CD4-positive, alpha-beta T cell (primary cell): ENCODE data around the gene LCK. TPM values are rescaled to one million over a fixed set of nuclear protein-coding genes. Genes with fewer than 3 reads are reported as not detected.
"Not testable (repeated sequence)": the region's sequence is repeated elsewhere in the genome, so short reads cannot be mapped to it uniquely, and the experiment has no call there.

Source experiments
- ATAC-seq: fragments of 200-7000 bp; cut with Tn5 transposase; one replicate; pipeline ENCODE4 v1.10.0; 2022; ENCODE audit warnings: mild to moderate bottlenecking; ENCODE audit not compliant: poor library complexity
- CTCF ChIA-PET: fragments of 350-600 bp; sonication (Branson Sonifier 250); formaldehyde crosslinking; loops from one replicate; lab custom pipeline; 2021; ENCODE audit warnings: antibody characterized with exemption, inconsistent platforms; lab: Charles Lee
- POLR2A ChIA-PET: fragments of 350-600 bp; sonication (Branson Sonifier 250); formaldehyde crosslinking; loops from one replicate; lab custom pipeline; 2021; ENCODE audit warnings: antibody characterized with exemption, inconsistent platforms; lab: Charles Lee
- DNase-seq, 14 experiments: peaks; one replicate each; pipeline ENCODE4 v3.0.0-alpha.2; 2013 to 2020; ENCODE audit warnings: mixed read lengths in 2 of 14
- H3K27ac ChIP-seq, 2 donors: one replicate each; pipeline versions ENCODE4 v1.5.1 to v1.7.0; 2013; ENCODE audit warnings: low read length in 2 of 2, low read depth in 1 of 2, mild to moderate bottlenecking in 1 of 2
- H3K27me3 ChIP-seq, 2 experiments: 1 replicate in 1 of 2; 2 replicates in 1 of 2; pipeline versions ENCODE4 v1.6.1 to v1.7.0; 2013; ENCODE audit warnings: low read length in 2 of 2, control low read depth in 1 of 2, mild to moderate bottlenecking in 1 of 2, moderate library complexity in 1 of 2; ENCODE audit not compliant: insufficient read depth in 2 of 2, control insufficient read depth in 1 of 2
- H3K36me3 ChIP-seq: one replicate; pipeline ENCODE4 v1.6.1; 2013; ENCODE audit warnings: low read length, control low read depth; ENCODE audit not compliant: insufficient read depth
- H3K4me1 ChIP-seq: one replicate; pipeline ENCODE4 v1.6.1; 2013; ENCODE audit warnings: low read length, control low read depth; ENCODE audit not compliant: insufficient read depth
- H3K4me3 ChIP-seq: one replicate; pipeline ENCODE4 v1.5.1; 2013; ENCODE audit warnings: mild to moderate bottlenecking, low read length, moderate library complexity
- H3K9me3 ChIP-seq, 2 experiments: 1 replicate in 1 of 2; 2 replicates in 1 of 2; pipeline versions ENCODE4 v1.6.1 to v1.7.0; 2013; ENCODE audit warnings: low read length in 2 of 2, mild to moderate bottlenecking in 2 of 2, control low read depth in 1 of 2, moderate library complexity in 1 of 2; ENCODE audit not compliant: control insufficient read depth in 1 of 2, insufficient read depth in 1 of 2
- H3K27ac Mint-ChIP-seq: one replicate; pipeline ENCODE4 v1.8.0; 2020; ENCODE audit warnings: mixed read lengths
- H3K27me3 Mint-ChIP-seq: one replicate; pipeline ENCODE4 v1.8.0; 2021; ENCODE audit warnings: mixed read lengths
- H3K36me3 Mint-ChIP-seq: one replicate; pipeline ENCODE4 v1.8.0; 2021; ENCODE audit warnings: low read depth, mixed read lengths
- H3K4me1 Mint-ChIP-seq: one replicate; pipeline ENCODE4 v1.8.0; 2021; ENCODE audit warnings: low read depth, mixed read lengths
- H3K4me3 Mint-ChIP-seq: one replicate; pipeline ENCODE4 v1.8.0; 2020; ENCODE audit warnings: mild to moderate bottlenecking, mixed read lengths
- H3K9me3 Mint-ChIP-seq: one replicate; pipeline ENCODE4 v1.8.0; 2020; ENCODE audit warnings: mixed read lengths
- CTCF ChIP-seq: fragments of 200-600 bp; IDR thresholded peaks from one replicate; pipeline ENCODE4 v1.8.0; 2022; ENCODE audit warnings: antibody characterized with exemption, mild to moderate bottlenecking
- intact Hi-C, 2 experiments: fragments of 100-400 bp; cut with DNase I in 1 of 2; cut with micrococcal nuclease in 1 of 2; formaldehyde crosslinking; loops; one replicate each; pipeline versions ENCODE4 v1.15.1 to v1.9.0; 2023 to 2025; cut with DNase I, micrococcal nuclease
- total RNA-seq, 174 experiments: library from RNA in 2 of 174; stranded (reverse) in 2 of 174; gene quantifications; one replicate each; pipeline ENCODE4 v1.2.3 and lab custom pipeline; 2021 to 2026

The LCK gene
- total RNA-seq, 2 experiments from 2014 or later: 187 to 188 TPM

DNA sequence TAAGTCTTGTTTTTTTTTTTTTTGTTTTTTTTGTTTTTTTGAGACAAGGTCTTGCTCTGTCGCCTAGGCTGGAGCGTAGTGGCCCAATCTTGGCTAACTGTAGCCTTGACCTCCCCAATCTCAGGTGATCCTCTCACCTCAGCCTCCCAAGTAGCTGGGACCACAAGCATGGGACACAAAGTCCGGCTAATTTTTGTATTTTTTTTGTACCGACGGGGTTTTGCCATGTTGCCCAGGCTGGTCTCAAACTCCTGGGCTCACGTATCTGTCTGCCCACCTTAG lies 6.1 kb downstream of the LCK start:
- Histone ChIP-seq H3K27ac (peak overlapping the region; percentile 18 to 94), H3K27me3 (no peaks in the 10 kb centered on the region), H3K36me3 (peaks cover 34% of the 10 kb centered on the region), H3K4me3 (peak overlapping the region; percentile 71), H3K4me1 (peaks cover 86% of the 10 kb centered on the region), H3K9me3 (no peaks in the 10 kb centered on the region)
- ATAC-seq (no peak), DNase-seq (no peak)
- H3K36me3 Mint-ChIP-seq: peaks cover 60% of the 10 kb centered on the region
- TF ChIP-seq CTCF: no peak
- CTCF ChIA-PET: interaction anchor here (1.5 to 7.5 kb wide), 4 partner anchors 8 to 41 kb away, joined by 3 to 40 read pairs (median 14); no protein-coding TSS in a partner anchor
- peak overlapping the region; percentile 99 for H3K27ac Mint-ChIP-seq
- no peaks in the 10 kb centered on the region for H3K27me3 Mint-ChIP-seq
- H3K9me3 Mint-ChIP-seq: no peaks in the 10 kb centered on the region
- intact Hi-C loops: no loop called here
- peaks cover 54% of the 10 kb centered on the region for H3K4me1 Mint-ChIP-seq
- peak overlapping the region; percentile 92 for H3K4me3 Mint-ChIP-seq
- POLR2A ChIA-PET: interaction anchor here (3.0 to 21.2 kb wide), 6 partner anchors 5 to 79 kb away, joined by 10 to 543 read pairs (median 96); partner anchors contain the start of genes FAM167B, HDAC1, LCK and MARCKSL1

DNA sequence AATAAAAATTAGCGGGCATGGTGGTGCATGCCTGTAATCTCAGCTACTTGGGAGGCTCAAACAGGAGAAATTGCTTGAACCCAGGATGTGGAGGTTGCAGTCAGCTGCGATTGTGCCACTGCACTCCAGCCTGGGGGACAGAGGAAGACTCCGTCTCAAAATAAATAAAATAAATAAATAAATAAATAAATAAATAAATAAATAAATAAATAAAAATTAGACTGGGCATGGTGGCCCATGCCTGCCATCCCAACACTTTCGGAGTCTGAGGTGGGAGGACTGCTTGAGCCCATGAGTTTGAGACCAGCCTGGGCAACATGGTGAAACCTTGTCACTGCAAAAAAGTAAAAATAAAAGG lies 12.2 kb downstream of the LCK start:
- H3K27ac ChIP-seq: peak overlapping the region; percentile 40 to 69
- peaks cover 42% of the 10 kb centered on the region for H3K36me3 Mint-ChIP-seq
- not testable (repeated sequence) for H3K4me3 ChIP-seq

GRCh38 chr1:32263744-32264143 lies 12.7 kb downstream of the LCK start:
- H3K4me1 Mint-ChIP-seq: peaks cover 51% of the 10 kb centered on the region
- H3K4me3 ChIP-seq: peak overlapping the region; percentile 24

More for the DNA sequence above, 12.2 kb downstream of the LCK start:
- Mint-ChIP-seq H3K4me1 (peaks cover 51% of the 10 kb centered on the region), H3K27ac (peak overlapping the region; percentile 88)
- not testable (repeated sequence) for H3K9me3 Mint-ChIP-seq, H3K9me3 ChIP-seq, ATAC-seq, H3K27me3 ChIP-seq, H3K4me3 Mint-ChIP-seq, DNase-seq, H3K27me3 Mint-ChIP-seq
- peaks cover 52% of the 10 kb centered on the region for H3K36me3 ChIP-seq
- intact Hi-C loops: loop anchor here (1.0 to 5.0 kb wide), 2 partner anchors 13 to 69 kb away; no protein-coding TSS in a partner anchor
- H3K4me1 ChIP-seq: peaks cover 96% of the 10 kb centered on the region
- CTCF ChIA-PET: interaction anchor here (1.8 to 7.5 kb wide), 2 partner anchors 14 to 23 kb away, joined by 8 to 40 read pairs; no protein-coding TSS in a partner anchor
- POLR2A ChIA-PET: interaction anchor here (0.9 to 20.9 kb wide), 5 partner anchors 11 to 73 kb away, joined by 3 to 543 read pairs (median 4); partner anchors contain the start of genes FAM167B, LCK and MARCKSL1

More at GRCh38 chr1:32263744-32264143, 12.7 kb downstream of the LCK start:
- H3K27me3 Mint-ChIP-seq: no peaks in the 10 kb centered on the region
- DNase-seq: peak in 4 of 14 experiments; percentile 41 to 52 (median 48)
- ChIA-PET POLR2A (interaction anchor here (0.9 to 20.9 kb wide), 4 partner anchors 10 to 33 kb away, joined by 3 to 543 read pairs (median 4); partner anchors contain the start of genes FAM167B and LCK), CTCF (interaction anchor here (7.5 kb wide), 1 partner anchor 15 kb away, joined by 40 read pairs; no protein-coding TSS in a partner anchor)
- Histone ChIP-seq H3K27me3 (no peaks in the 10 kb centered on the region), H3K9me3 (no peaks in the 10 kb centered on the region), H3K27ac (peak overlapping the region; percentile 32 to 69), H3K36me3 (peaks cover 50% of the 10 kb centered on the region), H3K4me1 (peaks cover 96% of the 10 kb centered on the region)
- H3K27ac Mint-ChIP-seq: peak overlapping the region; percentile 88
- peaks cover 42% of the 10 kb centered on the region for H3K36me3 Mint-ChIP-seq
- H3K4me3 Mint-ChIP-seq: peak overlapping the region; percentile 68
- TF ChIP-seq CTCF: no peak
- intact Hi-C loops: loop anchor here (1.0 to 5.0 kb wide), 2 partner anchors 13 to 69 kb away; no protein-coding TSS in a partner anchor
- H3K9me3 Mint-ChIP-seq: no peaks in the 10 kb centered on the region
- ATAC-seq: peak; percentile 71
